NCI-H187 (cell line): ENCODE results near the gene BICDL1.
"Not testable (repeated sequence)": the region's sequence is repeated elsewhere in the genome, so short reads cannot be mapped to it uniquely, and the experiment has no call there.

Experiments
- DNase-seq, 2 experiments: peaks; one replicate each; lab custom pipeline; 2025; lab: John Stamatoyannopoulos, UW

The BICDL1 gene, protein sequence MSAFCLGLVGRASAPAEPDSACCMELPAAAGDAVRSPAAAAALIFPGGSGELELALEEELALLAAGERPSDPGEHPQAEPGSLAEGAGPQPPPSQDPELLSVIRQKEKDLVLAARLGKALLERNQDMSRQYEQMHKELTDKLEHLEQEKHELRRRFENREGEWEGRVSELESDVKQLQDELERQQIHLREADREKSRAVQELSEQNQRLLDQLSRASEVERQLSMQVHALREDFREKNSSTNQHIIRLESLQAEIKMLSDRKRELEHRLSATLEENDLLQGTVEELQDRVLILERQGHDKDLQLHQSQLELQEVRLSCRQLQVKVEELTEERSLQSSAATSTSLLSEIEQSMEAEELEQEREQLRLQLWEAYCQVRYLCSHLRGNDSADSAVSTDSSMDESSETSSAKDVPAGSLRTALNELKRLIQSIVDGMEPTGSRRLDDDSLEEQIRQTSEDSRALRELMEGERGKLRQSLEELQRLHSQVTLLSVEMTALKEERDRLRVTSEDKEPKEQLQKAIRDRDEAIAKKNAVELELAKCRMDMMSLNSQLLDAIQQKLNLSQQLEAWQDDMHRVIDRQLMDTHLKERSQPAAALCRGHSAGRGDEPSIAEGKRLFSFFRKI

DNA sequence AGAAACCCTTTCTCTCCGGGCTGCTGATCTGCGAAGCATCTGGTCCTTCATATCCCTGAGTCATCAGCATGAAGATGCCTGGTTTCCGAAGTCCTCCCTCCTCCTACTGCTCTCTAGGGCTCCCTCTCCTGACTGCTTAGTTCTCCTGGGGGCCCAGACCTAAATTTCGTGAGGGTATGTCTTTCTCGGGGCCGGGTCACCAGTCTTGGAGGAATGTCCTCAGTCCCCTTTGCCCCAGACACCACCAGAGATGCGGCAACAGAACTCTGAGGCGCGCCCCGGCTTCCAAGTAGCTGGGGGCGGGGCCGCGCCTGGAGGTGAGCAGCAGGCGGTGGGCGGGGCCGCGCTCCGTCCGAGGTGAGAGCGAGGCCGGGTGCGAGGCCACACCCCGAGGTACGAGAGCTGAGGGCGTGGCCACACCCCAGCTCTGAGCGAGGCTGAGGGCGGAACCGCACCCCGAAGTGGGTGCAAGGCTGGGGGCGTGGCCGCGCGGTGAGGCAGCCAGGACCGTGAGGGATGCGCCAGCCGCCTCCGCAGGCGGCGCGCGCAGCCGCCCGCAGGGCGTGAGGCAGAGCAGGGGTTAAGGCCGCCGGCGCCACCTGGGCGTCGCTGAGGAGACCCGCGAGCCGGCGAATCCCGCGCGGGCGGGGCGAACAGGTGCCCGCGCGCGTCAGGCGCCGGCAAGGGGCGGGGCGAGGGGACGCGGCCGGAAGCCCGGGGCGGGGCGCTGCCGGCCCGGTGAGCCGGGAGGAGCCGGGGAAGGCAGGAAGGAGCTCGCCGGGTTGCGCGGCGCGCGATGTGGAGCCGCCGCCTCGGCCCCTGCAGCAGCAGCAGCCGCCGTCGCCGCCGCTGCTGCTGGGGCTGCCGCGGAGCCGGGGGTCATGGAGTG is at the start of gene BICDL1:
Gene BICDL1 (plus strand): TSS at position 765 of the 889 bp plus-strand sequence. CDS start 633 bp downstream, outside the sequence.
- DNase-seq, result peak; percentile 97 to 100

DNA sequence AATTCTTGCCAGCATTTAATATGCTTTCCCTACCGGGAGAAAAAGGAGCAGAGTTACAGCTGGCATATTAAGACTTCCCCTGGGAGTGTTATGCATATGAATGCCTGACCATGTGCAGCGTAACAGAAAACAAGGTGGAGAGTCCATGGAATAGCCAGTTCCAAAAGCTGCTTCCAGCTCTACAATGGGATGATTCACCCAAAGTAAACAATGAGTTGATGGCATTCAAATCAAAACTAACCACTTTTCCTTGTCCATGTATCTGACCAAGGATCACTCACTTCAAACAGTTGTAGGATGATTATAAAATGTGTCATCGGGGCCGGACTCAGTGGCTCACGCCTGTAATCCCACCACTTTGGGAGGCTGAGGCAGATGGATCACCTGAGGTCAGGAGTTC is 48.1 kb upstream of the BICDL1 start:
- DNase-seq, result peak; percentile 9 to 35

DNA sequence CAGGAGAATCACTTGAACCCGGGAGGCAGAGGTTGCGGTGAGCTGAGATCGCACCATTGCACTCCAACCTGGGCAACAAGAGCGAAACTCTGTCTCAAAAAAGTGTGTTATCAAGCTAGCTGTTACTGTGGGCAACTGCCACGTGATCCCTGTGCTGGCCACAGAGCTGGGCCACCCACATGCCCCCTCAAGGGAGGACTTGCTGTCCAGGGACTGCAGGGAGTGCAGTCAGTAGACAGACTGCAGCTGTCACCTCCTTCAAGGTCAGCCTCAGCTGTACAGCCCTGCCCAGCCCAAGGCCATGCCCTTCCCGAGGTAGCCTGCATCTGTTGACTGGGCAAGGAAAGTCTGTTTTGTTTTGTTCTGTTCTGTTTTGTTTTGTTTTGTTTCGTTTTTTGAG is 46.6 kb upstream of the BICDL1 start:
- no peak for DNase-seq

DNA sequence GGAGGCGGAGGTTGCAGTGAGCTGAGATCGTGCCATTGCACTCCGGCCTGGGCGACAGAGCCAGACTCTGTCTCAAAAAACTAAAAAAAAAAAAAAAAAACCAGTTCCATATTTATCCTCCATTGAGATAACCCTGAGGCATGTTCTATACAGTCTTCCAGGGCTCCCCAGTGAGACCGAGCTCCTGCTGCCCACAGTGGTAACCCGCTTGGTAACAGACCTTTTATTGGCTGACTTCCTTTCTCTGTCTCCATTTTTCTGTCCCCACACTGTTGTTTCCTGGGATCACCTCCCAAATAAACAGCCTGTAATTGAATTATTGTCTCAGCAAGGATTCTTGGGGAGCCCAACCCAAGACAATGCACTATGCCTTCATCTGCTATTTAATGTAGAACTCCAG is 42.8 kb upstream of the BICDL1 start:
- DNase-seq, result no peak

DNA sequence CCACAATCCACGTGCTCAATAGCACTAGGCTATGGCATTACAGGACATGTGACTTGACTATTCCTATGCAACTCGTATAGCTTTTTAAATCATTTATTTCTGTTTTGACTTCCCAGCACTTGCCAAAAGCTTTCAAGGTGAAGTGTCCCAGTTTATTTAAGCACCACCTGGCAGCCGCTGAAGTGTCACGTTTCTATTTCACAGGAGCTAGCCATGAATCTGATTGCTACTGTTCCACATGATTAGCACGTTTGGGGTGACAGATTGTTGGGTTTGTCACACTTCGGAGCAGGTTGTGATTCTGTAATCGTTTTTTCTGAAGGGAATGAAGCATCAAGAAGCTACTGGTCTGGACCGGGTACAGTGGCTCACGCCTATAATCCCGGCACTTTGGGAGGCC is 39.9 kb upstream of the BICDL1 start:
- DNase-seq, result peak; percentile 67 to 73

DNA sequence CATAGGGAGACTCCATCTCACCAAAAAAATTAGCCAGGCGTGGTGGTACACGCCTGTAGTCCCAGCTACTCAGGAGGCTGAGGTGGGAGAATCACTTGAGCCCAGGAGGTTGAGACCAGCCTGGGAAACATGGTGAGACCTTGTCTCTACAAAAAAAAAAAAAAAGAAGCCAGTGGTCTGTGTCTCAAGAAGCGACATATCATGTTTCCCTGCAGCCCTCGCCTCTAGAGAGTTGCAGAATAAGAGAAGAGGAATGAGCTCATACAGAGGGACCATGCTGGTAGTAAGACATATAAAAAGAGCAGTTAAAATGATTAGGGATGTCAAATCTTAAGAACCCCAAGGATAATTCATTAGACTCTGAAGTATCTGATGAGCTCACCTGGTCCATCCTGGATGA is 39.4 kb upstream of the BICDL1 start:
- peak; percentile 67 to 73 for DNase-seq

DNA sequence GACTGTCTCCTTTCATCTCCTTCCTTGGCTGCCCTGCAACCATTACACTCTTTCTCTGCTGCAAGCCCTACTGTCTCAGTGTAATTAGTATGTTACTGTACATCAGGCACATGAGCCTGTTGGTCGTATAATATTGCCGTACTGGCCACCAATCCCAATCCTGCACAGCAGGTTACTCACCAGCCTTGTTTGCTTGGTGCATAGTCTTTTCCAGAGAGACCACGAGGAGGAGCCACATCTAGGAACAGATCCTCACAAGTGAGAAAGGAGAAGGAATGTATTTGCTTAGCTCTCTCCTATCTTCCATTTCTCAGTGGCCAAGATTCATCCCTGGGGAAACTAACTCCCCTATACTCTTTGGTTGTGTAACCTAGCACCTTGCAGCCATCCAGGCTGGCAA is 33.0 kb upstream of the BICDL1 start:
- DNase-seq, result no peak

DNA sequence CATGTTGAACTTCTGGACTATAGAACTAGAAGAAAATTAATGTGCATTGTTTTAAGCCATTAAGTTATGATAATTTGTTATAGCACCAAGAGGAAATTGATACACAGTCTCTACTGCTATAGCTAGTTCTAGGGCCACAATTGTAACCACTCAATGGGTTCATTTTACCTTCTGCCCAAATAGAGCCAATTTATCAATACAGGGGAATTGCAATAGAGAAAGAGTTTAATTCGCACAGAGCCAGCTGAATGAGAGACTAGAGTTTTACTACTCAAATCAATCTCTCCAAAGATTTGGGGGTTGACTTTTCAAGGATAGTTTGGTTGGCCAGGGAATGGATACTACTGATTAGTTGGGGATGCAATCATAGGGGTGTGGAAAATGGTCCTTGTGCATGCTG is 31.9 kb upstream of the BICDL1 start:
- DNase-seq, result no peak

DNA sequence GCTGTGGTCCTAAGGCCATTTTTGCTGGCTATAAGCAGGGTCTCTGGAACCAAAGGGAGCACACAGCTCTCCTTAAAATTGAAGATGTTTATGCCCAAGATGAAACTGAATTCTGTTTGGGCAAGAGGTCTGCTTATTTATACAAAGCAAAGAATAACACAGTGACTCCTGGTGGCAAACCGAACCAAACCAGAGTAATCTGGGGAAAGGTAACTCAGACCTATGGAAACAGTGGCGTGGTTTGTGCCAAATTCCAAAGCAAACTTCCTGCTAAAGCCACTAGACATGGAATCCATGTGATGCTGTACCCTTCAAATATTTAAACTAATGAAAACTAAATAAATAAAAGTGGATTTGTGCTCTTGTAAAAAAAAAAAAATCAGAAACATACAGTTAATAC is 29.6 kb upstream of the BICDL1 start:
- DNase-seq, result no peak

DNA sequence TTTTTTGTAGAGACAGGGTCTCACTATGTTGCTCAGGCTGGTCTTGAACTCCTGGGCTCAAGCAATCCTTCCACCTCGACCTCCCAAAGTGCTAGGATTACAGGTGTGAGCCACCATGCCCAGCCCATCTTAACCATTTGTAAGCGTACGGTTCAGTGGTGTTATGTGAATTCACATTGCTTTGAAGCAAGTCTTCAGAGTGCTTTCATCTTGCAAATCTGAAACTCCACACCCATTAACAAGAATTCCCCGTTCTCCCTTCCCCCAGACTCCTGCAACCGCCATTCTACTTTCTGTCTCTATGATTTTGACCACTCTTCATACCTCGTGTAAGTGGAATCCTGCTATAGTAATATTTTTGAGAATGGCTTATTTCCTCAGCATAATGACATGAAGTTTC is 24.9 kb upstream of the BICDL1 start:
- no peak for DNase-seq

DNA sequence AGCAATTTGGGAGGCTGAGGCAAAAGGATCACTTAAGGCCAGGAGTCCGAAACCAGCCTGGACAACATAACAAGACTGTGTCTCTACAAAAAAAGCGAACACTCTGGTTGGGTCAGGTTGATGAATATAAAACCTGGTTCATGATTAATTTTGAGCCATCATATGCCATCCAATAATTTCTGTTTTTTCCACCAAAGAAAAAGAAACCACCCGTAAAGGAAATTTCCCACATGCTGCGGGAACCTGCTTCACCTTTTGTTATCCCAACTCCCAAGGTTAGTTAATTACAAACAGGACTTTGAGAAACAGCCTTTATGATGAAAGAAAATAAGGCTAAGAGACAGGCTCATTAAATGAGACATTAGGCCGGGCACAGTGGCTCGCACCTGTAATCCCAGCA is 24.1 kb upstream of the BICDL1 start:
- DNase-seq, result no peak

DNA sequence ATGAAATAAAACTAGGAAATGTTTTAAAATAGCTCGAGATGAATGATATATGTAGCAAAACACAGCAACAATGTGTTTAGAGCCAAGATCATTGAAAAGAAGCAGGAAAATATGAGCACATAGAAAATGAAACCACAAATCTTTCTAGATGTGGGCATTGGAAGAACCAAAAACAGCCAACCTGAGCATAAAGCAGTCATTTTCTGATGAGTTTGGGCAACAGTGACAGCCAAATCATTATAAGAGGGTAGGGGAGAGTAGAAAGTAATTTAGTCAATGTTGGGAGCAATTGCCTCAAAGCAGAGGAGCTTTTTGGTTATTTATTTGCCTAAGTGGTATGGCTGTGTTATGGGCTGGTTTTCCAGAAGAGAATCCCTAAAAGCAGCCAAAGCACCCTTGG is 8.8 kb upstream of the BICDL1 start:
- DNase-seq, result no peak

DNA sequence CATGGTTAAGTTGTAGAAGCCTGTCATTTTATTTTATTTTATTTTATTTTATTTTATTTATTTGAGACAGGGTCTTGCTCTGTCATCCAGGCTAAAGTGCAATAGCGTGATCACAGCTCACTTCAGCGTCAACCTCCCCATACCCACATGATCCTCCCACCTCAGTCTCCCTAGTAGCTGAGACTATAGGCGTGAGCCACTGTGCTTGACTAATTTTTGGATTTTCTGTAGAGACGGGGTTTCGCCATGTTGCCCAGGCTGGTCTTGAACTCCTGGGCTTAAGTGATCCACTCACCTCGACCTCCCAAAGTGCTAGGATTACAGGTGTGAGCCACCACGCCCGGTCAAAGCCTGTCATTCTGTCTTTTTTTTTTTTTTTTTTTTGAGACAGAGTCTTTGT is 8.3 kb upstream of the BICDL1 start:
- not testable (repeated sequence) for DNase-seq

DNA sequence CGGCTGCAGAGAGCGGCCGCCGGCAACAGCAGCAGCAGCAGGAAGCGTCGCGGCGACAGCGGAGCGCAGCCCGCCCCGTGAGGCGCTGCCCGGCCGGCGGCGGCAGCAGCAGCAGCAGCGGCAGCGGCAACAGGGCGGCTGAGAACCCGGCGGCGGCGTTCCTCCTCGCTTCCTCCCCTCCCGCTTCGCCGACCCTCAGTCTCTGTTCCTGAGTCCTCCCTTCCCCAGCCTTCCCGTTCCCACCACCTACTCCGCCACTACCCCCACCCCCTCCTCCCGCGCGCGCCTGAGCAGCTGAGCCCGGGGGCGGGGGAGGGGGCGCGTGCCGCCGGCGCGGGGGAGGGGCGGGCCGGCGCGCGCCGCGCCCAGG is 310 bp downstream of the BICDL1 start:
- DNase-seq, result peak; percentile 51 to 84

DNA sequence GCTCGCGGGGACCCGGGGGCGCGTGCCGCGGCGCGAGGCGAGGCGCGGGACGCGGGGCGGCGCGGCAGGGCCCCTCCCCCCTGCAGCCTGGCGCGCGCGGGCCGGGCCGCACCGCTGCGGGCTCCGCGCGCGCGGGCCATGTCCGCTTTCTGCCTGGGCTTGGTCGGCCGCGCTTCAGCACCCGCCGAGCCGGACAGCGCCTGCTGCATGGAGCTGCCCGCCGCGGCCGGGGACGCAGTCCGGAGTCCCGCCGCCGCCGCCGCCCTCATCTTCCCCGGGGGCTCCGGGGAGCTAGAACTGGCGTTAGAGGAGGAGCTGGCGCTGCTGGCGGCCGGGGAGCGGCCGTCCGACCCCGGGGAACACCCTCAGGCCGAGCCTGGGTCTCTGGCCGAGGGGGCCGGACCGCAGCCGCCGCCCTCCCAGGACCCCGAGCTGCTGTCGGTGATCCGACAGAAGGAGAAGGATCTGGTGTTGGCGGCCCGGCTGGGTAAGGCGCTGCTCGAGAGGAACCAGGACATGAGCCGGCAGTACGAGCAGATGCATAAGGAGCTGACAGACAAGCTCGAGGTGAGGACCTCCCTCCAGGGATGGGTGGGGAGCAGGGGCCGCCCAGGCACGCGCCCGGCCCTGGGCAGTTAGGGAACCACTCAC is 820 bp downstream of the BICDL1 start:
- DNase-seq, result no peak

DNA sequence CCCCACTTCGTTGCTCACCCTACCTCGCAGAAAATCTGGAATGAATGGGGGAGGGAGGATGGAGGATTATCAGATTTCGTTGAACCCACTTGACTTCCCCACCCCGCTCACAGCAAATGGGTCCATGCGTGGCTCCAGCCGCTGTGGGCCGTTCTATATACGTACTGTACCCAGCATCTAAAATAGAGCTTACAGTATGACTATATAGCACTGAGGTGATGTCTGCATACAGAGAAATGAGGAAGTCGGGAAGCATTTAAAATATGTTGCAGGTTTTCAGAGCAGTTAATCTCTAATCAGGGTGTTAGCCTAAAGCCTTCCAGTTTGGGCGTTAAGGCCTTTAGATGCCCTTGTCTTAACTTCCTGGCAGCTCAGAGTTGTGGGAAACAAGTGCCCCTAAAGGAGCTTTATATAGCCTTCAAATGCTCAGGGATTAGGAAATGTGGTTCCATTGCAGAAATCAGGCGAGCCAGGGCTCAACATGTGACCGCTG is 1.4 kb downstream of the BICDL1 start:
- DNase-seq, result no peak

DNA sequence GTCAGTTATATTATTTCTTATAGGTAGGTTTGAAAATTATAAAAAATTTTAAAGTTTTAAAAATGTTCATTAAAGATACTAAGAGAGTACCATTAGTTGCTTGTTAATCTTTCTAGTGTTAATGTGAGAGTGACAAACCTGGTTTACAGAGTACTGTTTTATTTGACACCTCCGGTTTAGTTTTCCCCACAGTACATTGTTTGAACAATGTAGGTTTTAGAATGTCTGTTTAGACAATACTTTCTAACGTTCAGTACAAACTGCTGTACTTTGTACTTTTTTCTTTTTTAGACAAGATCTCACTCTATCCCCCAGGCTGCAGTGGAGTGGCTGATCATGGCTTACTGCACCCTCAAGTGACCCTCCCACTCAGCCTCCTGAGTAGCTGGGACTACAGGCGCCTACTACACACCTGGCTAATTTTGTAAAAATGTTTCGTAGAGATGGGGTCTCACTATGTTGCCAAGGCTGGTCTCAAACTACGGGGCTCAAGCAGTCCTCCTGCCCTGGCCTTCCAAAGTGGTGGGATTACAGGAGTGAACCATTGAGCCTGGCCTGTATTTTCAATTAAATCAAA is 3.2 kb downstream of the BICDL1 start:
- no peak for DNase-seq

DNA sequence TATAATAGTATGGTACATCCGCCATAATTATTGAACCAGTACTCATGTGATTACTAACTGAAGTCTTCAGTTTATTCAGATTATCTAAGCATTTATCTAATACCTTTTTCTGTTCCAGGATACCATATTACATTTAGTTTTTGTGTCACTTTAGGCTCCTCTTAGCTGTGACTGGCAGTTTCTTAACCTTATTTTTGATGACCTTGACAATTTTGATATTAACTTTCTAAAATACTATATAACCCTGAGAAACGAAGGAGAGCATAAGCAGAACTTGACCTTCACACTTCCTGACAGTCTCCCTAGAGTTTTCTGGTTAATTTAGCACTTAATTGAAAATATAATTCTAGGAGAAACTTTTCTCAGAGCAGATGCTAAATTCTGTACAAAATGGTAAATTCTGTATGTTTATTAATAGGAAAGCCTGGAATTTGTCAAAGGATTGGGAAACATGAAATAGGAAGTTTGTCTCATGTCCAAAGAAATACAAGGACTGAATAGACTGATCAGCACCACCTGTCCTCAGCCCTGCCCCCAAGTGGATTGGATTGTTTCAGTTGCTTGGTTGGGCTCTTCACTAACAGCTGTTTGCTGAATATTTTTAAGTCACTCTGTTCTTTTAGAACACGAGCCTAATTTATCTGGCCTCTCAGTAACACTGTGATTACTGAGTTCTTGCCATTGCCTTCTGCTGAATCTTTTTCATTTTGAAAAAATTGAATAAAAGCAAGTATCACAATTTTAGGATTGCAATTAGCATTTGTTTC is 6.0 kb downstream of the BICDL1 start:
- no peak for DNase-seq

DNA sequence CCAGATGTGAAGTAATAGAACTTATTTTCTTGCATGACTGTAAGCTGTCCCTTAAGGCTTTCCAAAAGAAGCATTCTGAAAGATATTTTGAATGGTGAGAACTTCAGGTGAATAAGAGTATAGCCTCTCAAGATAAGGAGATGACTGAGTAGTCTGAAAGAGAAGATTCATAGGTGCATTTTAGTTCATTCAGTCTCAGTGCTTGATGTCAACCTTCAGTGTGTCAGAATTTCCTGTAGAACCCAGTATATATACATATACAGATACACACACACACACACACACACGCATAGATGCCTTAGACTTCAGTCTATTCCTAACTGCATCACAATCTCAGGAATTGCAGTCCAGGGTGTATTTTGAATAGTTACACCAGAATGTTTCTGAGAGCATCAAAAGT is 7.4 kb downstream of the BICDL1 start:
- DNase-seq, result no peak

DNA sequence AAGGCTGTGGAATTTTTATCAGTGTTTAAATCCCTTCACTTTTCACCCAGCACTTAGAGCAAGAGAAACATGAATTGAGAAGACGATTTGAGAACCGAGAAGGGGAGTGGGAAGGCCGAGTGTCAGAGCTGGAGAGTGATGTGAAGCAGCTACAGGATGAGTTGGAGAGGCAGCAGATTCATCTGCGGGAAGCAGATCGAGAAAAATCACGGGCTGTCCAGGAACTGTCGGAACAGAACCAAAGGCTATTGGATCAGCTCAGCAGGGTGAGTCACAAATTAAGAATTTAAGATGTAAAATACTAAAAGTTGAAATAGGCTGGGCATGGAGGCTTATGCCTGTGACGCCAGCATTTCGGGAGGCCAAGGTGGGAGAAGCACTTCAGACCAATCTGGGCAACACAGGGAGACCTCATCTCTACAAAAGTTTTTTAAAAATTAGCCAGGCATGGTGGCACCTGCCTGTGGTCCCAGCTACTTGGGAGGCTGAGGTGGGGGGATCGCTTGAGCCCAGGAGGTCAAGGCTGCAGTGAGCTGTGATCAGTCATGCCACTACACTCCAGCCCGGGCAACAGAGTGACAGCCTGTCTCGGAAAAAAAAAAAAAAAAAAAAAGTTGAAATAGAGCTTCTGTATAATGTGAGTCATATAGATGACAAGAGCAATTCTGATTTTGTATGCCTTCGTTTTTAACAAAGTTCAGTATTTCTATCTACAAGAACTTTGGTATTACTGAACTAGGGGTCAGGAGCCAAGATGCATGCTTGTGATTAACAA is 9.6 kb downstream of the BICDL1 start:
- no peak for DNase-seq
